GM18907 (cell line): ENCODE measurements around the gene CCNG2.

Experiments used
- ATAC-seq: cut with Tn5 transposase; IDR thresholded peaks from one replicate; pipeline ENCODE4 v1.9.1; 2021; ENCODE audit warnings: mild to moderate bottlenecking, moderate library complexity; ENCODE audit not compliant: unreplicated experiment

CCNG2 gene

DNA sequence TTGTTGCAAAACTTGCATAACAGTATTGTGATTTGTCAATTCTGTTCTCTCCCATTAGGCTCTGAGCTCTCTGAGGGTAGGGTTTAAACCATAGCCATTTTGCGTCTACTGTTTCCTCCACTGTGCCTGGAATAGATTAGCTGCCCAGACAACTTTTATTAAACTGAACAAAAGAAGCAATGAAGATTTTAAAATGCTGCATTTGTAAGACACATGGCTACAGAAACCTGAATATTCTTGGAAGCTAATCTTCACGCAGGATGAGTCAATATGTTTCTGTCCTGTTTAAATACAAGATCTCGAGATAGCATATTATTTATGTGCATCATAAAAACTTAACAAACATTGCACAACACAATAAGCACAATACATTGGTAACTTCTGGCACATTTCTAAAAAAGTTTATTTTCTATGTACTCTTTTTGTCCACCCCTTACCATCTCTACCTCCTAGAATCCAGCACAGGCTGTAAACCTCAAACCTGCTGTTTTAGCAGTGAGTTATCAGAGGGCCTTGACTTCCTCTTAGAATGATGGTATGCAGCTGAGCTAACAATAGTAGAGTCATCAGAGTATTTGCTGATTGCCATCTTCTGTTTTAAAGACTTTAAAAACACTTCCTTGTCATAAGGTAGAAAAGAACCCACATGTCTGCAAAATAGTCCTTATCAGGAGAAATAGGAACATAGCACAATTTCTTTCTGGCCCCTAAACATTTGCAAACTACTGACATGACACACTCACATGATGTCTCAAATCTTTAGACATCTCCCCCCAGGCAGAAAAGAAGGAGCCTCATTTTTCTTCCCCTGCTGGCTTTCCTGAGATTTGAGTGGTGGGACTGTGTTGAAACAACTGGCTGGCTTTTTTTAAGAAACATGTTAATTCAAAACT is 10.6 kb upstream of the CCNG2 start:
- no peak for ATAC-seq

DNA sequence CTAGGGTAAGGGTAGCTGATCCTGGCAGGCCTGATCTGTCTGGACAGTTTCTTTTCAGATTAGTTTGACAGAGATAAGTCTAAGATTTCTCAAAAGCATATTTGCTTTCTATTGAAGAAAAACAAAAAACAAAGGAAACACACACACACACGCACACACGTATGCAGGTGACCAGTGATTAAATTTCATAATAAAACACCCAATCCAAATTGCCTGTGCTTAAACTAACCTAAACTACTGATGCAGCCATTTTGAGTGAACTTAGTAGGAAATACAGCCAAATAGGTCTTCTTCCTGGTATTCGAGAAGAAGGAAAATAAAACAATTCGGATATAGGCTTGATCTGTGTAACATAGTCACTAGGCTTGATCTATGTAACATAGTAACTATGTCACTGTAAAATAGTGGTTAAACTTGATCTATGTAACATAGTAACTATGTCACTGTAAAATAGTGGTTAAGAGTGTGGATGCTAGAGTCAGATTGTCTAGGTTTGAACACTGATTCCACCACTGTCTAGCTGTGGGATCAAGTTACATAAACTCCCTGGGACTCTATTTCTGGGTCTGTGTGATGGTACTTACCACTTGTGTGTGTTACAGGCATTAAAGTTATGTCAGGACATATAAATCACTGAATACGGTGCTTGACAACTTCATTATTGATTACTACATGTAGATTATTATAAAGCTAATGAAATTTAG is 9.8 kb upstream of the CCNG2 start:
- ATAC-seq = no peak

DNA sequence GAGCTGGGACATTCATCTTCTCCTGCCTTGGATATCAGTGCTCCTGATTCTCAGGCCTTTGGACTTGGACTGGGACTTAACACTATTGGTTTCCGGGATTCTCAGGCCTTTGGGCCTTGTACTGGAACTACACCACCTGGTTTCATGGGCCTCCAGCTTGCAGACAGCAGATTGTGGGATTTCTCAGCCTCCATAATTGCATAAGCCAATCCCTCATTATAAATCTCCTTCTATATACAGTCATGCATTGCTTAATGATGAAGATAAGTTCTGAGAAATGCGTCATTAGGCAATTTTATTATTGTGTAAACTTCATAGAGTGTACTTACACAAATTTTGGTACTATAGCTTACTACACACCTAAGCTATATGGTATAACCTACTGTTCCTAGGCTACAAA is 8.9 kb upstream of the CCNG2 start:
- ATAC-seq = no peak

DNA sequence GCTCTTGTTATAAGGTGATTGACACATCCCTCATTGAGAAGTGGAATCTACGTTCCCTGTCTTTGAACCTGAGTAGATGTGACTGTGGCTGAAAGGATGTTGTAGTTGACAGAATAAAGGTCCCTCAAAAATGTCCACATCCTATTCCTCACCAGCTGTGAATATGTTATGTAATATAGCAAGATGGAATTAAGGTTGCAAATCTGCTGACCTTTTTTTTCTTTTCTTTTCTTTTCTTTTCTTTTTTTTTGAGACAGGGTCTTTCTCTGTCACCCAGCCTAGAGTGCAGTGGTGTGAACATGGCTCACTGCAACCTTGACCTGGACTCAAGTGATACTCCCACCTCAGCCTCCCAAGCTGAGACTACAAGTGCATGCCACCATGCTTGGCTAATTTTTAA is 7.2 kb upstream of the CCNG2 start:
- no peak for ATAC-seq

DNA sequence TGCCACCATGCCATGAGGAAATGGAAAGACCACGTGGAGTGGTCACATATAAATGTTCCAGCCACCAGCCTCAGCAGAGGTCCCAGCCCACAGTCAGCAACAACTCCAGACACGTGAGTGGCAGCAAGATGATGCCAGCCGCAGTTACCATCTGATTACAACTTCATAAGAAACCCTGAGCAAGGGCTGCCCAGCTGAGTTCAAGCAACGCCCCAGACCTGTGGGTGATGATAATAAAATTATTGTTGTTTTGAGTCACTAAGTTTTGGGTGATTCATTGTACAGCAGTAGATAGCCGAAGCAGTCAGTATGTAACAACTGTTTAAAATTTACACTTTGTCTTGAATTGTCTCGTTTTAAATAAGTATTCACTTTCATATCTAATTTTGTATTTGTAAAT is 5.8 kb upstream of the CCNG2 start:
- no peak for ATAC-seq

DNA sequence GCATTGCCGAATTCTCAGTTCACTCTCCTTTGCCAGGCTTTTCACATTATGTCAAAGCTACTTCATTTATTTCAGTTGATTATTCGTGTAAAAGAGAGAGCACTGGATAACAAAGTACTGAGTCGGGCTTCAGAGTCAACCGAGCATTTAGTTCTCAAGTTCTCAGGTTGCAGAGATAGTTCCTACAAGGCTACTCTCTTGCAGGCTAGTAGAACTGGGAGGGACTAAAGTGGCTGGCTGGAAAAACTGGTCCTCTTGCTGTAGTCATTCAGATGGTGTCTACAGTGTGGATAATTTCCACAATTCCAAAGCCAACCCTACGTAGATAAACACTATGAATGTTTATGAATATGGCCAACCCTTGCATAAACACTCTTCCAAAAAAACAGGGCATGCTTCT is 4.6 kb upstream of the CCNG2 start:
- ATAC-seq = no peak

DNA sequence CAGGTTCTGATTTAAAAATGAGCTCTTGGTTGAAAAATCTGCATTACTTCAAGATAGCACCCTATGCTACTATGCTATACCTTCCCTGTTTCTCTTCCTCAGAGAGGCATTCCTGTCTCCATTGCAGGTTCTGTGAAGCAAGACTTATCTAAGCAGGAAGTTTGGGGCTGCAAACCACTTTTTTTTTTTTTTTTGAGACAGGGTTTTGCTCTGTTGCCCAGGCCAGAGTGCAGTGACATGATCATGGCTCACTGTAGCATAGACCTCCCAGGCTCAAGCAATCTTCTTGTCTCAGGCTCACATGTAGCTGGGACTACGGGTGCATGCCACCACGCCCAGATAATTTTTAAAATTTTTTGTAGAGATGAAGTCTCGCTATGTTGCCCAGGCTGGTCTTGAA is 4.0 kb upstream of the CCNG2 start:
- no peak for ATAC-seq

DNA sequence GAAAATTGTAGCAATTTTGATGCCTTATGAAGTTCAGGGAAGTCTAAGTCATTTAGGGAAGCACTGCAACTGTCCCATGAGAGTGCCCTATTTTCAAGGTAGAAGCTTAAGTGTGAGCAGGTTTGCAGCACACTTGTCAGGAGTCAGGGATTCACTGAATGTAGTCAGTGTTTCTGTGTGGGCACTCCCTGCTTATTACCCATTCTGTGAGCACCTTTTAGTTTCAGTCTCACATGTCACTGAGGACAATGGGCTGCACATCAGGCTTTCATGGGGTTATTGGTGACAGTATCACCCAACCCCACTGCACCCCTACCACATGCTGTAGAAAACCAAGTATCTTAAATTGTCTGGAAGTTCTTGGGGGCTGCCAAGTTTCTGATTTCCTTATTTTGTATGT is 2.9 kb upstream of the CCNG2 start:
- no peak for ATAC-seq

DNA sequence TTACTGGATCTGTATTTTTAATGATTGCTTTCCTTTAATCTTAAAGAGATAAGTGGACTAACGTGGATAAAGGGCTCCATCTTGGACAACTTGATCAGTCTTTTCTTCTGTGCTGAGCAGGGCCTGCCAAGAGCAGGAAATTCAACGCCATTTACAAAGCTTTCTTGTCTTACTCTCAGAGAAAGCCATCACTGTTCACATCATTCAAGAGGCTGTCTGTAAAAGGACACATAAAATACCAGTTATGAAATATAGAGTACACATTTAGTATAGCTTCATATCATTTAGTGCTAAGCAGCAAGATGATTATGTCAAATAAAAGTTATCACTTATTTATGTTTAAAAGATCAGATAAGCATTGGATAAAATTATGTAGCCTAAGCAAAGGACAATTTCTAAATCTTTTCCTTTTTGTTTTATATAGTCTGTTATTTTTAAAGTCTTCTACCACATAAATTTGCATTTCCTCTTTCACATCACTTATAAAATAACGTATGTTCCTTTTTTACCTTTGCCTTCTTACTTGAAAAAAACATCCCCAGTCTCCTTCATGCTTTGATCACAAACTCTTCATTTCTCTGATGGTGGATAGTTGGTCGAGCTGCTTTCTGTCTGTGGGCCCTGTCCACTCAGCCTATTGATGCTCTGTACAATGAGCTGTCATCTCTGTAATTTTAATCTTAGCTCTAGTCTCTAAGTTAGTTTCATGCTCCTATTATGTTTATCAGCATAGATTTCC is 2.1 kb upstream of the CCNG2 start:
- ATAC-seq = no peak

DNA sequence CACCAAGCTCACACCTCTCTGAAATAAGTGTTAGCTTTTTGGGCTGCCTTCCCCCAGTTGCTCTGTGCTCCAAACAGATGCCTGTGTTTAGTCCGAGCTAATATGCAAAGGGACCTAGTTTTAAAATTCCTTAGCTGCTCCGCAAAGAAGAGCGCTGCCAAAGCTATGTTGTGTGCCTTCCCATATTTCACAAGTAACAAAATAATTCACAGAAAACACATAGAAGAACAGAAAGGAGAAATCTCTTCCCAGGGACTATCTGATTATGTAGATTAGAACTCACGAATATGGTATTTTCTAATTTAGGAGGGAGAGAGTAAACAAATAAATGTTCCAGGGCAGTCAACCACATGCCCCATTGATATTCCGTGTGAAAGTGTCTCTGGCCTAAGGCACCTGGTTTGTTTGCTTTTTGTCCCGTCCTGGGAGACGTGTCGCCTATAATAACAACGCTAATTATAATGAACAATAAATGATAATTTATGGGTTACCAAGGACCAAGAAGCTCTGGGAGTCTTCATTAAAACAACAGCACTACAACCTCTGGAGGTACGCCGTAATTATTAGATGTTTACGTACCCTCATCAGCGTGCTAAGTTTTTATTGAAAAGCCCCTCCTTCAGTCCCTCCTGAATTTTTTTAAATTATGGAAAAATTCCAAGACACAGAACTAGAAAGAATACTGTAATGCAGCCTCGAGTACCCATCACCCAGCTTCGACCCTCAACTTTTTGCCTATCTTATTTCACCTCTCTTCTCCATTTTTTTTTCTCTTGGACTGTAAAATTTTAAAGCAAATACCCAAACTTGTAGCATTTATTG is 1.2 kb upstream of the CCNG2 start:
- ATAC-seq = no peak

DNA sequence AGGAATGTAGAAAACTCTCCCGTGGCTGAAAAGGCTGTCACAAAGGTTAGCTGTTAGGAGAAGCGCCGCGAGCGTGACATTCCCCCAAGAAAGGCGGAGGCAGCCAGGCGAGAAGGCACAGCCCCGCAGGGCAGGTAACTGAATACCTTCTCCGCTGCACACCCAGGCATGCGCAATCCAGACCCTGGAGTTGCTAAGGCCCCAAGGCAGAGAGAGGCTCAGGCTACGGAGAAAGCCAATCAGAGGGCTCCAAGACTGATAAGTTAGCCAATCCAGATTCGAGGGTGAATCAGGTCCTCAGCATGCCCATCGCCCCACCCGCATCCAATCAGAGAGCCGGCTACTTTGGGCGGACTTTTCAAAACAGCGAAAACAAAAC is 485 bp upstream of the CCNG2 start:
- ATAC-seq = peak; percentile 92

DNA sequence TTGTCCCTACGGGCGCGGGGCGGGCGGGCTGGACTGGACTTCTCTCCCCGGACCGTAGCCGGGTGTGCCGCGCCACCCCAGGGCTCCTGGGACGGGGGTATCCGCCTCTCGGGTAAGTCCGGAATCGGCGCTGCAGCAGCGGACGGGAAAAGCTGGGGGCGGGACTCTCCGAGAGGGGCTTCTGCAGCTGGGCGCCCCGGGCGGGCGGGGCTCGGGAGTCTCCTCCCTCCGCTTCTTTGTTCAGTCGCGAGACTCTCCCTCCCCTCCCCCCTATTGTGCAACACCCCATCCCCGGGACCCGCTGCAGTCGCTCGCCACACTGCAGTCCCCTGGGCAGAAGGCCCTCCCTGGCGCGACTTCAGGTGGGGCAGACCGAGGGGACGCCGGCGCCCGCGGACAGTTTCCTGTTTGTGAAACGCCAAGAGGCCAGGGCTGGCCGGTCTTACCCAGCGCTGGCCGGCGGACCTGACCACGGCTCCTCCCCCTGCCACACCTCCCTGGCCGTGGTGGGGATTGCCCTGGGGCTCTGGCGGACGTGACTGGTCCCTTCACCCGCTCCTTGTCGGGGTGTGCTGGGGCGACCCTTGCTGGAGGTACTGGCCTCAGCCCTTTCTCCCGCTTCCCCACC is 966 bp downstream of the CCNG2 start:
- ATAC-seq = peak; percentile 62

DNA sequence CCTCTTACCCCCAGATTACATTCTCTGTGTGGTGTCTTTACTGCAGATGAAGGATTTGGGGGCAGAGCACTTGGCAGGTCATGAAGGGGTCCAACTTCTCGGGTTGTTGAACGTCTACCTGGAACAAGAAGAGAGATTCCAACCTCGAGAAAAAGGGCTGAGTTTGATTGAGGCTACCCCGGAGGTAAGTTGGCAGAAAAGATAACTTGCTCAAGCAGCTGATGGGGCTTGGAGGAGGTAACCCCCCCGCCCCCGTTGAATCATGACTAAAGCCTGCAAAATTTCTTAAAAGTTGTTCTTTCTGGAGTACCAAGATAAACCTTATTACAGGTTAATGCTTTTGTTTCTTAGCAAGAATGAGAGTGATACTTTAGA is 1.5 kb downstream of the CCNG2 start:
- no peak for ATAC-seq

DNA sequence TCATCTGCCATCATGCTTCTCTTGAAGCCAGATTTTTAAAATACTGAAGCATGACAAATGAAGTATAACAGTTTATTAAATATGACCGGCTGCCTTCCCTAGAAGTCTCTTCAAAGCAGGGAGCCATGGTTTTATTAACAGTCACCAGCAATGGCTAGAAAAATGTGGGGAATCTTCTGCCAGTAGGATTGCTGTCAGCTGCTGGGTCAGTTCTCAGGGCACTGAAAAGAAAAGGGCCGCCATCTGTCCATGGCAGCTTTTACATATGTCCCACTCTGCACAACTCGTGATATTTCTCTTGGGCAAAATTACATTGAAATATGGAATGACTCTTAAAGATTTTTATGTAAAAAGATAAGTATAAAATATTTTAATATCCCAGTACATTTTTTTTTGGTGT is 2.8 kb downstream of the CCNG2 start:
- ATAC-seq = no peak

DNA sequence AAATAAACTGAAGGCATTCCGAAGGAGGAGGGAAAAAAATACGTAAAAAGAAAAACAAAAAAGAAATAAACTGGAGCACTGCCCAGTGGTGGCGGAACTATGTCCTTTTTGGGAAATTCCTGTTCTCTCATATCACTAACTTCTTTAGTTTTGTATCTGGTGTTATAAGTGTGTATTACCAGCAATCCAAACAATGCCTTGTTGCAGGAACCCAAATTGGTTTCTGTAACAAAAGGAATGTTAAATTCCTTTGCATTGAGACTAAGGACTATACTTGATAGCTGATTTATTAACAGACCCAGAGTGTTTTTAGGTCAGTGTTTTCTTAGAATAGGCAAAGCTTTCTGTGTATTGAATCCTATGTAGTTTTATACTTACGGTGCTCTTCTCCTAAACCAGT is 6.6 kb downstream of the CCNG2 start:
- ATAC-seq = no peak

DNA sequence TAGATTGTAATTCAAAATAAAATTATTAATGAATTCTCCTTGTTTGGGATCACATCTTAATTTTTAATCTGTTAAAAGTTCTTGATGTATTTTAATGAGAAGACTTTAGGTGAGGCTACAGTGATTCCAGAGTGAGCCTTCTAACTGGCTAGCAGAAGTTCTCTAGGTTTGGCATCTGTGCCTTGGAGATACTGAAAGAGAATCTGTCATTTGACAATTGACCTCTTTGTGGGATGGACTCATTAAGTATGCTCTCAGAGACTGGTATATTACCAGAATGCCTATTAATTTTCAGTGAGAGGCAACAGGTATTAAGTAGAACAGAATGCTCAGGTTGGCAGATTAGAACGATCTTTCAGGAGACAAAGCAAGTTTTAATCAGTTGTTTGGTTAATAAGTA is 10.2 kb downstream of the CCNG2 start:
- no peak for ATAC-seq

DNA sequence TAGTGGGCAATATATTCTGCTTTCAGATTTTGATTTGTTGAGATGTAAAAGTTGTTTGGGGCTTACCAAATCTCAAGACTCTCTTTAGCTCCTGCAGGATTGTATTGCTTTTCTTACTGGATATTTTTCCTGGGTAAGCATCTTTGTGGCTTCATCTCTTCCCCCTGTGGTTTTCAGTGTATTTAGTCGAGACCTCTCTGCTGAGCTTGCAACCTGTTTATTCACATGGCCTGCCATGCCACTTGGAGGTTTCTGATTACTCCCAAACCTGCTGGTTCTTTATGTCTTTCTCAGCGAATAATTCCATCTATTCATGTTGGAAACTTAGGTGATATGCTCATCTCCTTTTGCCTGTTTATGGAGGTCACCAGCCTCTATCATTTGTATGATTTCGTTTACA is 10.9 kb downstream of the CCNG2 start:
- no peak for ATAC-seq

DNA sequence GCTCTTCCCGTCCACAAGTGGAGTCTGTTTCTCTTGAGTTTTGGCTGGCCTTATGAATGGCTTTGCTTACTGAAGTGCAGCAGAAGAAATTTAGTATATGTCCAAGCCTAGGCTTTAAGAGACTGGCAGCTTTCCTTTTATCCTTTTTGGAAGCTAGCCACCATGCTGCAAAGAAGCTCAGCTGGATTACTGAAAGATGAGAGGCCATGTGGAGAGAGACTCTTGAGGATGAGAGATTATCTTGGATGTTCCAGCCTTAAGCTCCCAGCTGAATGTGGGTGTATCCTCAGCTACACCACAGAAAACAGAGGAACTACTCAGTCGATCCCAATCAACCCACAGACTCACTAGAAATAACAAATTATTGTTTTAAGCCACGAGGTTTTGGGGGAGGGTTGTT is 12.5 kb downstream of the CCNG2 start:
- ATAC-seq = no peak

DNA sequence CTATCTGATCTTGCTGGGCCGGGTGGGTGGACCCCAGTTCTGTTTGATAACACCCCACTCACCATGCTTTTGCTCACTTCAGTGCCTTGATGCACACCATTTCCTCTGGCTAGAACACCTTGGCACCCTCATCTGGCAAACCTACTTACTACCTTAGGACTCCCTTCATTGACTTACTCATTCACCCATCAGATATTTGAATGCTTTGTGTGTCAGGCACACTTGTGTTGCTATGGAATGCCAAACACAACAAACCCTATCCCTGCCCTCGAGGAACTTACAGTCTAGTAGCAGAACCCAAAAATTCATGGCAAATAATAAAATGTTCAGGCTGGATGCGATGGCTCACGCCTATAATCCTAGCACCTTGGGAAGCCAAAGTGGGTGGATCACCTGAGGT is 13.9 kb downstream of the CCNG2 start:
- no peak for ATAC-seq

DNA sequence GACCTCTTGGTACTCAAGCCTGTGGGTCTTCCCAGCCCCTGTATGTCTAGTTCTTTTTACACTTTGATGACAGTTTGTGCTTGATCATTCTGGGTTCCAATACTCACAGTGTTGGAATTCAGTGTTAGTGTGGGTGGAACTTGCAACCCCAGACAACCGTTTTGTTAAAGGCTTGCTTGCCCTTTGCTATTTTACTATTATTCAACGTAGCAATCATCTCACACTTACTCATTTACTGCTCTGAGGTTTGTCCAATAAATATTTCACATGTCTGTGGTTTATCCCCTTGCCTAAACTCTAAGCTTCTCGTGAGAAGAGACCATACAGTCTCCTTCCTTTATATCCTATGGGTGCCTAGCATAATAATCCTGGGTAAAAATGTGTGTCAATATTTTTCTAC is 15.3 kb downstream of the CCNG2 start:
- ATAC-seq = no peak

DNA sequence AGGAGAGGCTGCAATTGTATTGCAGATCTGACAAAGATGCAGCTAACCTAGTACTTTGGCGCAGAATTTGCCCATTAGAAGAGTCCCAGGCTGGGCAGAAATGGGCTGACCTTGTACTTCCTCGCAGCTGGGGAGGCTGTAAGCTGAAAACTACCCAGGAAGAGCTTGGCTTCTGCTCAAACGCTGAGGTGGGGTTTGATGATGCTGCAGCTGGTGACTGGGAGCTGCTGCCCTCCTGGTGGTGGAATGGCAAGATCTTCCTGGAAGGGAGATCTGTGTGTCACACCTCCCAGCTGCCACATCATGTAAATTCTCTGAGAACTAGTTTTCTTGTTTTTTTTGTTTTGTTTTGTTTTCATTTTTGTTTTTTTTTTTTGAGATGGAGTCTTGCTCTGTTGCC is 17.4 kb downstream of the CCNG2 start:
- ATAC-seq = no peak
